OCI-LY7 (cell line): ENCODE results near the gene GLRA2.

ENCODE experiments used
- CTCF ChIP-seq: fragments of 200-600 bp; sonication (generic); conservative IDR thresholded peaks from 2 replicates; pipeline ENCODE4 v1.5.1; 2014; ENCODE audit warnings: mild to moderate bottlenecking, antibody characterized with exemption, low read length, moderate library complexity, mixed read lengths
- EZH2phosphoT487 ChIP-seq: fragments of 200-600 bp; sonication (generic); IDR thresholded peaks from 2 replicates; pipeline ENCODE4 v1.6.1; 2018; ENCODE audit warnings: low read depth, borderline replicate concordance, mild to moderate bottlenecking, mixed run types, antibody characterized with exemption, low read length, moderate library complexity, mixed read lengths

GRCh38 chrX:14675500-14675899 lies 146.2 kb downstream of the GLRA2 start:
- no peak for TF ChIP-seq CTCF
- no peak for TF ChIP-seq EZH2phosphoT487
